Measurements from ENCODE around the gene DPP6. TPM values are rescaled to one million over a fixed set of nuclear protein-coding genes. Genes with fewer than 3 reads are reported as not detected.

The DPP6 gene
- total RNA-seq, 2 donors from 2014 or later, result 0.99 to 1.8 TPM

GRCh38 chr7:154906736-154907355, 854.6 kb downstream of the DPP6 start:
- H3K36me3 ChIP-seq (replicated peaks in 1 of 2; ENCODE audit: insufficient read depth in 1 of 2, low read depth in 2 of 2), result no peaks in the 10 kb centered on the region
- DNase-seq (no peak), ATAC-seq (no peak)
- WGBS, 2 donors, result 89 to 94% methylated on average over 11 to 36 of the region's 41 CpGs
- no peaks in the 10 kb centered on the region for H3K27me3 ChIP-seq
- no peak overlapping the region for H3K4me3 ChIP-seq
- no peak overlapping the region for H3K27ac ChIP-seq
- peaks cover 0 to 6% (median 0%) of the 10 kb centered on the region in 3 donors for H3K9me3 ChIP-seq
- no peak for TF ChIP-seq POLR2A (IDR thresholded peaks at IDR 0.05)
- TF ChIP-seq CTCF (IDR thresholded peaks at IDR 0.05), result no peak
- H3K4me1 ChIP-seq, result no peaks in the 10 kb centered on the region
- intact Hi-C loops (cut with DNase I), result no loop called here

GRCh38 chr7:154907651-154908620, 855.7 kb downstream of the DPP6 start:
- WGBS, 2 donors, result 67% methylated on average over 20 to 21 of the region's 21 CpGs
- intact Hi-C loops (cut with DNase I), result no loop called here
- Histone ChIP-seq H3K9me3 (peaks cover 0 to 6% (median 0%) of the 10 kb centered on the region in 3 donors), H3K36me3 (replicated peaks in 1 of 2; ENCODE audit: insufficient read depth in 1 of 2, low read depth in 2 of 2) (no peaks in the 10 kb centered on the region), H3K27me3 (no peaks in the 10 kb centered on the region), H3K4me1 (no peaks in the 10 kb centered on the region), H3K27ac (no peak overlapping the region), H3K4me3 (no peak overlapping the region)
- no peak for TF ChIP-seq CTCF (IDR thresholded peaks at IDR 0.05)
- no peak for TF ChIP-seq POLR2A (IDR thresholded peaks at IDR 0.05)
- DNase-seq (no peak), ATAC-seq (no peak)

GRCh38 chr7:154909241-154910105, 857.3 kb downstream of the DPP6 start:
- no peak for TF ChIP-seq CTCF (IDR thresholded peaks at IDR 0.05)
- TF ChIP-seq POLR2A (IDR thresholded peaks at IDR 0.05), result no peak
- Histone ChIP-seq H3K36me3 (replicated peaks in 1 of 2; ENCODE audit: insufficient read depth in 1 of 2, low read depth in 2 of 2) (no peaks in the 10 kb centered on the region), H3K4me3 (no peak overlapping the region), H3K27ac (no peak overlapping the region), H3K27me3 (no peaks in the 10 kb centered on the region), H3K9me3 (peaks cover 0 to 6% (median 0%) of the 10 kb centered on the region in 3 donors), H3K4me1 (peaks cover 7% of the 10 kb centered on the region)
- no peak for DNase-seq
- ATAC-seq, result no peak
- intact Hi-C loops (cut with DNase I), result loop anchor here (10.0 kb wide), 2 partner anchors 275 to 435 kb away; no protein-coding TSS in a partner anchor
- WGBS, 2 donors, result 64 to 75% methylated on average over 24 to 26 of the region's 26 CpGs

GRCh38 chr7:154910125-154910524, 857.9 kb downstream of the DPP6 start:
- intact Hi-C loops (cut with DNase I), result loop anchor here (10.0 kb wide), 2 partner anchors 275 to 435 kb away; no protein-coding TSS in a partner anchor
- WGBS, 2 donors, result 31 to 72% methylated on average over 2 to 4 of the region's 4 CpGs
- Histone ChIP-seq H3K36me3 (replicated peaks in 1 of 2; ENCODE audit: insufficient read depth in 1 of 2, low read depth in 2 of 2) (no peaks in the 10 kb centered on the region), H3K27me3 (no peaks in the 10 kb centered on the region), H3K9me3 (peaks cover 0 to 6% (median 0%) of the 10 kb centered on the region in 3 donors), H3K4me1 (peaks cover 7% of the 10 kb centered on the region), H3K4me3 (no peak overlapping the region), H3K27ac (no peak overlapping the region)
- DNase-seq (no peak), ATAC-seq (no peak)
- no peak for TF ChIP-seq POLR2A (IDR thresholded peaks at IDR 0.05)
- no peak for TF ChIP-seq CTCF (IDR thresholded peaks at IDR 0.05)
